BLaER1 (cell line): ENCODE measurements around the gene TSFM.

Experiments used
- H3K27ac ChIP-seq: shearing (Covaris generic); formaldehyde crosslinking; 2 replicates; pipeline ENCODE4 v1.8.1; 2022
- H3K27me3 ChIP-seq: shearing (Covaris generic); formaldehyde crosslinking; 2 replicates; pipeline ENCODE4 v1.8.1; 2022
- H3K36me3 ChIP-seq: shearing (Covaris generic); formaldehyde crosslinking; 2 replicates; pipeline ENCODE4 v1.8.1; 2022
- H3K4me1 ChIP-seq: shearing (Covaris generic); formaldehyde crosslinking; 2 replicates; pipeline ENCODE4 v1.8.1; 2022
- H3K4me2 ChIP-seq: shearing (Covaris generic); formaldehyde crosslinking; 2 replicates; pipeline ENCODE4 v1.8.1; 2022
- H3K4me3 ChIP-seq: shearing (Covaris generic); formaldehyde crosslinking; 2 replicates; pipeline ENCODE4 v1.8.1; 2022
- H3K9ac ChIP-seq: shearing (Covaris generic); formaldehyde crosslinking; 2 replicates; pipeline ENCODE4 v1.8.1; 2022
- H3K9me3 ChIP-seq: shearing (Covaris generic); formaldehyde crosslinking; 2 replicates; pipeline ENCODE4 v1.8.1; 2022
- H4K20me1 ChIP-seq: shearing (Covaris generic); formaldehyde crosslinking; 2 replicates; pipeline ENCODE4 v1.8.1; 2022
- Cebpa-rat ChIP-seq: shearing (Covaris generic); IDR thresholded peaks from 2 replicates; pipeline ENCODE4 v1.8.1; 2022

Gene TSFM

DNA sequence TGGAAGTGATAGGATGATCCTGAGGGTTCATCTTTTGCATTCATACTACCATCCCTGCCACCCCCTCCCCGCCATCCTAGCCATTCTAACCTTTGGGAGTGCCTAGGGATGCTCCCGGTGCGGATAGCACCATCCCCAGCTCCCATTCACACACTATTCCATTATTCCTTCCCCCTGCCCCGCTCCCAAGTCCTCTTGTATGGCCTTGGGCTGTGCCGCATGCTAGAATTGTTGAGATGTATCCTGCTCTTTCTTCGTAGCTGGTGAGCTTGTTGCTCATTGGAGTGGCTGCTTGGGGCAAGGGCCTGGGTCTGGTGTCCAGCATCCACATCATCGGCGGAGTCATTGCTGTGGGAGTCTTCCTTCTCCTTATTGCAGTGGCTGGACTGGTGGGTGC is 37.1 kb upstream of the TSFM start:
- Histone ChIP-seq H3K9me3 (no peaks in the 10 kb centered on the region), H3K36me3 (peaks cover 51% of the 10 kb centered on the region), H3K4me1 (peaks cover 49% of the 10 kb centered on the region), H4K20me1 (peaks cover 34% of the 10 kb centered on the region), H3K27ac (peak overlapping the region; percentile 93), H3K27me3 (no peaks in the 10 kb centered on the region), H3K9ac (peak overlapping the region; percentile 93), H3K4me2 (peak overlapping the region; percentile 96), H3K4me3 (peak overlapping the region; percentile 93)
- TF ChIP-seq Cebpa-rat: no peak

- no peaks in the 10 kb centered on the region for H3K27me3 ChIP-seq
- peaks cover 56% of the 10 kb centered on the region for H3K36me3 ChIP-seq
- no peak overlapping the region for H3K27ac ChIP-seq
- peaks cover 49% of the 10 kb centered on the region for H3K4me1 ChIP-seq
- no peak for TF ChIP-seq Cebpa-rat
- H3K9ac ChIP-seq: peak overlapping the region; percentile 93
- H3K4me2 ChIP-seq: peak overlapping the region; percentile 96
- H3K9me3 ChIP-seq: no peaks in the 10 kb centered on the region
- H3K4me3 ChIP-seq: peak overlapping the region; percentile 93; the same call in 1 of the 2 replicates
- H4K20me1 ChIP-seq: peaks cover 40% of the 10 kb centered on the region
These were observed 36.6 kb upstream of the TSFM start for GRCh38 chr12:57746025-57746424.

GRCh38 chr12:57749061-57749460 is 33.5 kb upstream of the TSFM start:
- Histone ChIP-seq H3K4me1 (peaks cover 44% of the 10 kb centered on the region), H3K36me3 (peaks cover 58% of the 10 kb centered on the region), H3K9ac (no peak overlapping the region), H3K27me3 (peaks cover 14% of the 10 kb centered on the region), H3K4me2 (no peak overlapping the region), H3K4me3 (no peak overlapping the region), H4K20me1 (peaks cover 49% of the 10 kb centered on the region), H3K27ac (no peak overlapping the region), H3K9me3 (no peaks in the 10 kb centered on the region)
- no peak for TF ChIP-seq Cebpa-rat

GRCh38 chr12:57750561-57751431 is 31.8 kb upstream of the TSFM start:
- Histone ChIP-seq H3K4me2 (peak overlapping the region; percentile 93), H3K27me3 (peaks cover 31% of the 10 kb centered on the region), H3K4me1 (peaks cover 45% of the 10 kb centered on the region), H3K9me3 (no peaks in the 10 kb centered on the region), H3K36me3 (peaks cover 54% of the 10 kb centered on the region), H4K20me1 (peaks cover 47% of the 10 kb centered on the region), H3K4me3 (peak overlapping the region; percentile 84), H3K27ac (peak overlapping the region; percentile 94), H3K9ac (peak overlapping the region; percentile 94)
- TF ChIP-seq Cebpa-rat: no peak

GRCh38 chr12:57751432-57751787 is 31.2 kb upstream of the TSFM start:
- Histone ChIP-seq H3K27me3 (peaks cover 37% of the 10 kb centered on the region), H4K20me1 (peaks cover 48% of the 10 kb centered on the region), H3K9ac (peak overlapping the region; percentile 94), H3K4me2 (peak overlapping the region; percentile 93), H3K4me3 (peak overlapping the region; percentile 84), H3K27ac (peak overlapping the region; percentile 94), H3K4me1 (peaks cover 45% of the 10 kb centered on the region), H3K36me3 (peaks cover 48% of the 10 kb centered on the region), H3K9me3 (no peaks in the 10 kb centered on the region)
- TF ChIP-seq Cebpa-rat: no peak

DNA sequence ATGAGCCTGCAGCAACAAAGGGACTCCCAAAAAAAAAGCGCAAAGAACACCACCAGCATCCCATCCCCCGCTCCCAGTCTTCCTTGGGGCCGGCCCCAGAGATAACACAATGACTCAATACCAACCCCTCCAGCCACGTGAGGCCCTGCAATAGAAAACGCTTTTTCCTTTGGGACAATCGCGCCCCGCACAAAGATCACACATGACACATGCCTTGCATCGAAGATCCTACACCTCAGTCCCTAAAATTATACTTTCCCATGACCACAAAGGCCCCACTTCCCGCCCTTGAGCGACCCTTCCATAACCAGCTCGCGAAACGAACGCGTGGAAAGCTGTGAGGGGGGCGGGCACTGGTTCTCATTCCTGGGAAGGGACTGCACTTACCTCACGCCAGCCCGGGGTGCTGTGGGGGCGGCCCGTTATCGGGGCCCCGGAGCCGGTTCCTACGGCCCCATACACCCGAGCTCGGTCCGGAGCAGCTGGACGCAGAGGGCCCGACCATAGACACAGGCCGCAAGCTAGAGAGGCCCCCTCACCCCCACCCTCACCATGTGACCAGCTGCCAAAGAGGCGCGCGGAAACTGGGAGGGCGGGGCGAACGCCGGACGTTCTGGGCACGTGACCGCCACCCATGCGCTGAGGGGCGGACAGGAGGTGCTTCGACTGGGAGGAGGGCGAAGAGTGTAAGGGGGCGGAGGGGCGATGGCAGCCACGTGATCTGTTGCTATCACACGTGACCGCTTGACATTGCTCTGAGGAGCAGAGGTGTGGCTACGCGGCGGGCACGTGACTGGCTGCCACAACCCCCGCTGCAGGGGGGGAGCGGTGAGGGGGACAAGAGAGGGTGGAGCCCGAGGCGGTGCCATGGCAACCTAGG is 30.6 kb upstream of the TSFM start, which contains the start of gene CDK4:
Gene CDK4, minus strand, starts transcription at position 523 of the 880 bp plus-strand sequence. CDS start 593 bp downstream, outside the sequence.
- Histone ChIP-seq H3K4me3 (peak within 1 kb of the TSS; percentile 84), H3K9ac (peak within 1 kb of the TSS; percentile 94), H3K27ac (peak within 1 kb of the TSS; percentile 94), H3K9me3 (no peaks in the 10 kb centered on the region), H3K36me3 (peaks cover 42% of the 10 kb centered on the region), H3K4me2 (peak within 1 kb of the TSS; percentile 93), H4K20me1 (peaks cover 54% of the 10 kb centered on the region), H3K4me1 (peaks cover 51% of the 10 kb centered on the region), H3K27me3 (peaks cover 44% of the 10 kb centered on the region)
- no peak for TF ChIP-seq Cebpa-rat

- peak overlapping the region; percentile 84 for H3K4me3 ChIP-seq
- no peak overlapping the region for H3K27ac ChIP-seq
- no peak overlapping the region for H3K9ac ChIP-seq
- peaks cover 50% of the 10 kb centered on the region for H3K27me3 ChIP-seq
- peaks cover 51% of the 10 kb centered on the region for H3K4me1 ChIP-seq
- no peak for TF ChIP-seq Cebpa-rat
- H3K9me3 ChIP-seq: no peaks in the 10 kb centered on the region
- H4K20me1 ChIP-seq: peaks cover 57% of the 10 kb centered on the region
- peaks cover 36% of the 10 kb centered on the region for H3K36me3 ChIP-seq
- peak overlapping the region; percentile 77 for H3K4me2 ChIP-seq
These were observed 30.0 kb upstream of the TSFM start for GRCh38 chr12:57752668-57753000.

DNA sequence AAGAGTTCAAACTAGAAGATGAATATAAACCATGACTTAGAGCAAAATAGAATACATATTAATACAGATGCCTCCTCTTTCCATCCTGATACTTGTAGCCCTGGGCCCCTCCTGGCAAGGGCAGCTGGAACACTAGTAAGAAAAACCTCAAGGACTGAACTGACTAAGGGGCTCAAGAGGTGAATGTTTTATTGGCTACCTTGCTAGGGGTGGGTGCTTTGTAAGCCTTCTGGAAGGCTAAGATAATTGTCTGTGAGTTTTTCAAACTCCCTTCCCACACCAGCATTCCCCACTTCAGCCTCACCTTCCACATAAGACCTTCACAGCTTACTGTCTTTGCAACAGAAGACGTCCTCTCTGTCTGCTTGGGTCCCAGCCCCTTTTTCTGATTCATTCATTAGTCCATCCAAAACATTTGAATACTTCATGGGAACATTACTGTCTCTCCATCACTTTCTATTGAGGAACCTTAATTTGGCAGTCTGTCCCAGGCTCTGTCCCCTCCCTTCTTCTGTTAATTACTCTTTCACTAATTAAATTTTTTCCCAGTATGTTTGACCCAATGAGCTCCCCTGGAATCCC is 28.7 kb upstream of the TSFM start:
- peaks cover 62% of the 10 kb centered on the region for H3K27me3 ChIP-seq
- H3K36me3 ChIP-seq: peaks cover 34% of the 10 kb centered on the region
- TF ChIP-seq Cebpa-rat: no peak
- H3K4me1 ChIP-seq: peaks cover 51% of the 10 kb centered on the region
- no peak overlapping the region for H3K9ac ChIP-seq
- peak overlapping the region; percentile 99 for H3K4me2 ChIP-seq
- H3K4me3 ChIP-seq: no peak overlapping the region
- H4K20me1 ChIP-seq: peaks cover 60% of the 10 kb centered on the region
- H3K9me3 ChIP-seq: no peaks in the 10 kb centered on the region
- H3K27ac ChIP-seq: no peak overlapping the region

DNA sequence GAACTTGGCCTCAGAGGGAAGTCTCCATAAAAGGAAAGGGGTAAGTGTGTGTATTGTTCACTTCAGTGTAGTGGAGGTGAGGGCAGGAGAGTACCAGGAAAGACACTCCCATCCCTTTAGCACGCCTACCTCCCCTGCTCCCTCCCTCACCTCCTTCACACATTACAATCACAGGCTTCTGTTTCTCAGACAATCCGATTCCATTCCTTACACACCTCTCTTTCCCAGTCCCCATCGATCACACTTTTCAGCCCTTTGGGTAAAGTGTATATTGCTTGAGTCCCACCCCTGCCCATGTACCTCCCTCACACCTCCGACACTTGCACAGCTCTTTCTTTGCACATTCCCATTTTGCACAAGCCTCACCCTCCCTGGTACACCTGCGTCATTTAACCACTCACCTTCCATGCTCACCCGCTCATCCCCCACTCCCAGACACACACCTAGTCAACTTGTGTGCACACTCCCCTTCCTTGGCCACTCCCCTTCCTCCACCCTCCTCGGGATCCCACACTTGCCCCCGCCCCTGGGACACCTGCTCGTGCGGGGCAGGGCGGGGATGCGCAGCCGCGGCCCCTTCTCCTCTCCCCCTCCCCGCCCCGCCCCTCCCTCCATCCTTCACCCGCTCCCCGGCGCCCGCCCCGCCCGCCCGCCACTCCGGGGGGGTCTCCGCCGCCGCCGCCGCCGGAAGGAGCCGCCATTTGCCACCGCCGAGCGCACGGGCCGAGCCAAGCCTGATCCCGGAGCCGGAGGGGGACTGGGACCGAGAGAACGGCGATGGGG is 28.0 kb upstream of the TSFM start, which contains the start of gene MARCHF9:
Gene MARCHF9, plus strand, starts transcription at position 693 of the 783 bp plus-strand sequence. CDS start 426 bp downstream, outside the sequence.
- peaks cover 57% of the 10 kb centered on the region for H4K20me1 ChIP-seq
- peaks cover 51% of the 10 kb centered on the region for H3K4me1 ChIP-seq
- TF ChIP-seq Cebpa-rat: no peak
- peak within 1 kb of the TSS; percentile 73 for H3K4me3 ChIP-seq
- H3K4me2 ChIP-seq: peak within 1 kb of the TSS; percentile 99
- H3K27me3 ChIP-seq: peaks cover 66% of the 10 kb centered on the region
- peak within 1 kb of the TSS; percentile 65 for H3K9ac ChIP-seq
- peaks cover 28% of the 10 kb centered on the region for H3K36me3 ChIP-seq
- no peaks in the 10 kb centered on the region for H3K9me3 ChIP-seq
- no peak within 1 kb of the TSS for H3K27ac ChIP-seq
